Measurements from ENCODE around the gene CCDC15. TPM values are rescaled to one million over a fixed set of nuclear protein-coding genes. Genes with fewer than 3 reads are reported as not detected.

Gene CCDC15
- total RNA-seq, 1 experiment from 2014 or later: 4.0 TPM

DNA sequence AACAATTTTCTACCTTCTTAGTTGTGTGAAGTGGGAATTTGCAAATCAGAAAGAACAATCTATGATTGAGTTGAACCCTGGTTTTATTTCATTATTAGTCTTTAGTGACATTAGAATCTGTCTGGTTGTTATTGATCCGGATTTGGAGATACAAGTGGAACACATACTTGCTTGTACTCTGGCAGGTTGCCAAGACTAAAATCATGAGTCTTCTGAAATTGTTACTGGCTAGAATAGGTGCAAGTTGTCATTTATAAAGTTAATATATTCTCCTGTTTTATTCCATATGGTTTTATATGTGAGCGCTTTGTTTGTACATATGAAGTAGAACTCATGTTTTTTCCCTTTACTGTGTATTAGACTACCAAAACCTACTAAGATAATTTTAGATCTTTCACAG lies 23.0 kb downstream of the CCDC15 start:
- no peak for TF ChIP-seq CTCF (IDR thresholded peaks at IDR 0.05; ENCODE audit: insufficient read depth in 1 of 2, low read depth in 1 of 2, low read length in 1 of 2, severe bottlenecking in 1 of 2, unreplicated experiment in 1 of 2)
- Histone ChIP-seq H3K4me1 (no peaks in the 10 kb centered on the region), H3K36me3 (ENCODE audit: control insufficient read depth, insufficient read depth, low read length) (no peaks in the 10 kb centered on the region; the same call in 1 of the 2 replicates), H3K27me3 (replicated peaks; ENCODE audit: control insufficient read depth, insufficient read depth, low read length) (no peaks in the 10 kb centered on the region), H3K4me3 (ENCODE audit: low read depth, low read length) (no peak overlapping the region), H3K9me3 (peaks cover 3% of the 10 kb centered on the region; the same call in 1 of the 2 replicates)
- Mint-ChIP-seq H3K4me3 (ENCODE audit: unreplicated experiment) (no peak overlapping the region), H3K27me3 (ENCODE audit: insufficient read depth, unreplicated experiment) (no peaks in the 10 kb centered on the region), H3K36me3 (ENCODE audit: insufficient read depth, unreplicated experiment) (no peaks in the 10 kb centered on the region), H3K4me1 (ENCODE audit: low read depth, unreplicated experiment) (no peaks in the 10 kb centered on the region), H3K27ac (ENCODE audit: unreplicated experiment) (no peak overlapping the region), H3K9me3 (ENCODE audit: unreplicated experiment) (peaks cover 13% of the 10 kb centered on the region)
- ChIA-PET POLR2A (no interaction called here), CTCF (no interaction called here)
- BruUV-seq (replicated peaks): no TSS peak
- DNase-seq: no peak
- intact Hi-C loops (cut with micrococcal nuclease; ENCODE audit: unreplicated experiment): no loop called here

DNA sequence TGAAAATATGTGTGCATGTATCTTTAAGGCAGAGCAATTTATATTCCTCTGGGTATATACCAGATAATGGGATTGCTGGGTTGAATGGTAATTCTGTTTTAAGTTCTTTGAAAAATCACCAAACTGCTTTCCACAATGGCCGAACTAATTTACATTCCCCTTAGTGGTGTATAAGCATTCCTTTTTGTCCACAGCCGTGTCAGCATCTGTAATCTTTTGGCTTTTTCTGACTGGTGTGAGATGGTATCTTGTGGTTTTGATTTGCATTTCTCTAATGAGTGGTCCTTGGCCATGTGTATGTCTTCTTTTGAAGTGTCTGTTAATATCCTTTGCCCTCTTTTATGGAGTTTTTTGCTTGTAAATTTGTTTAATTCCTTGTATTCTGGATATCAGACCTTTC lies 24.3 kb downstream of the CCDC15 start:
- Mint-ChIP-seq H3K4me1 (ENCODE audit: low read depth, unreplicated experiment) (no peaks in the 10 kb centered on the region), H3K27me3 (ENCODE audit: insufficient read depth, unreplicated experiment) (no peaks in the 10 kb centered on the region), H3K9me3 (ENCODE audit: unreplicated experiment) (peaks cover 13% of the 10 kb centered on the region), H3K27ac (ENCODE audit: unreplicated experiment) (no peak overlapping the region), H3K36me3 (ENCODE audit: insufficient read depth, unreplicated experiment) (no peaks in the 10 kb centered on the region), H3K4me3 (ENCODE audit: unreplicated experiment) (no peak overlapping the region)
- no peaks in the 10 kb centered on the region; the same call in 1 of the 2 replicates for H3K36me3 ChIP-seq (ENCODE audit: control insufficient read depth, insufficient read depth, low read length)
- CTCF ChIA-PET: no interaction called here
- no peaks in the 10 kb centered on the region for H3K4me1 ChIP-seq
- intact Hi-C loops (cut with micrococcal nuclease; ENCODE audit: unreplicated experiment): no loop called here
- no peaks in the 10 kb centered on the region for H3K27me3 ChIP-seq (replicated peaks; ENCODE audit: control insufficient read depth, insufficient read depth, low read length)
- no peak for DNase-seq
- BruUV-seq (replicated peaks): no TSS peak
- no peak for TF ChIP-seq CTCF (IDR thresholded peaks at IDR 0.05; ENCODE audit: insufficient read depth in 1 of 2, low read depth in 1 of 2, low read length in 1 of 2, severe bottlenecking in 1 of 2, unreplicated experiment in 1 of 2)
- peaks cover 3% of the 10 kb centered on the region; the same call in 1 of the 2 replicates for H3K9me3 ChIP-seq
- no peak overlapping the region for H3K4me3 ChIP-seq (ENCODE audit: low read depth, low read length)
- POLR2A ChIA-PET: no interaction called here

- Mint-ChIP-seq H3K4me3 (ENCODE audit: unreplicated experiment) (no peak overlapping the region), H3K9me3 (ENCODE audit: unreplicated experiment) (peaks cover 13% of the 10 kb centered on the region), H3K27ac (ENCODE audit: unreplicated experiment) (no peak overlapping the region), H3K4me1 (ENCODE audit: low read depth, unreplicated experiment) (no peaks in the 10 kb centered on the region), H3K36me3 (ENCODE audit: insufficient read depth, unreplicated experiment) (no peaks in the 10 kb centered on the region), H3K27me3 (ENCODE audit: insufficient read depth, unreplicated experiment) (no peaks in the 10 kb centered on the region)
- ChIA-PET POLR2A (no interaction called here), CTCF (interaction anchor here (0.6 kb wide), 1 partner anchor 364 kb away, joined by 3 read pairs; no protein-coding TSS in a partner anchor)
- H3K9me3 ChIP-seq: peaks cover 3% of the 10 kb centered on the region; the same call in 1 of the 2 replicates
- no peak overlapping the region for H3K4me3 ChIP-seq (ENCODE audit: low read depth, low read length)
- no peaks in the 10 kb centered on the region; the same call in 1 of the 2 replicates for H3K36me3 ChIP-seq (ENCODE audit: control insufficient read depth, insufficient read depth, low read length)
- no peak for TF ChIP-seq CTCF (IDR thresholded peaks at IDR 0.05; ENCODE audit: insufficient read depth in 1 of 2, low read depth in 1 of 2, low read length in 1 of 2, severe bottlenecking in 1 of 2, unreplicated experiment in 1 of 2)
- no peaks in the 10 kb centered on the region for H3K27me3 ChIP-seq (replicated peaks; ENCODE audit: control insufficient read depth, insufficient read depth, low read length)
- no peaks in the 10 kb centered on the region for H3K4me1 ChIP-seq
- no peak for DNase-seq
- intact Hi-C loops (cut with micrococcal nuclease; ENCODE audit: unreplicated experiment): no loop called here
- BruUV-seq (replicated peaks): no TSS peak
Observed at GRCh38 chr11:124982043-124982442, 28.0 kb downstream of the CCDC15 start.

Measured in Caco-2 (cell line).